DMS79 (cell line): ENCODE data around the gene PSMG3.

Source experiments
- DNase-seq: peaks from one replicate; lab custom pipeline; 2025; lab: John Stamatoyannopoulos, UW

PSMG3 gene

DNA sequence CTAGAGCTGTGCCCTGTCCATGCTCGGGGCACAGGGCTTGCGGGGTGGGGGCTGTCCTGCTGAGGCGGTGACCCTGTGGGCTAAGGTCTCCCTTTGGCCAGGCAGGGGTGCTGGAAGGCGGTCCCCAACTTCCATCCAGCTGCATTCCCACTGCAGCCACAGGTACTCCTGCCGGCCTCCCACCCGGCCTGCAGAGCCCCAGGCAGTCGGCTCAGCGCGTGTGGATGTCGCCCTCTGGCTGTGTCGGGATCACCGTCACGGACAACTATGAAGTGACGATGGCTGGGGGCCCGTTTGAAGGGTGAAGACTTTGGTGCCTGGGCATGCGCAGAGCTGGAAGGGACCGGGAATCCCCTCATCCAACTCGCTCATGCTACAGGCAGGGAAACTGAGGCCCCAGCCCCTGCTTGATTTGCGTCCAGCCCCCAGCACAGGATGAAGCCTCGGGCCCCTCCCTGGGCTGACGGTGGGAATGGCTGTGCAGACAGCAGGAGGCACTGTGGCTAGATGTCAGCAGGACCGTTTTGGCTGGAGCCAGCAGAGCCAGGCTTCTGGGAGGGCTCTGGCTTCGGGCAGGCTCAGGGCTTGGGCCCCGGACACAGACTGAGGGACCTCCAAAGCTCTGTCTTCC, 11.5 kb downstream of the PSMG3 start:
- DNase-seq = no peak

DNA sequence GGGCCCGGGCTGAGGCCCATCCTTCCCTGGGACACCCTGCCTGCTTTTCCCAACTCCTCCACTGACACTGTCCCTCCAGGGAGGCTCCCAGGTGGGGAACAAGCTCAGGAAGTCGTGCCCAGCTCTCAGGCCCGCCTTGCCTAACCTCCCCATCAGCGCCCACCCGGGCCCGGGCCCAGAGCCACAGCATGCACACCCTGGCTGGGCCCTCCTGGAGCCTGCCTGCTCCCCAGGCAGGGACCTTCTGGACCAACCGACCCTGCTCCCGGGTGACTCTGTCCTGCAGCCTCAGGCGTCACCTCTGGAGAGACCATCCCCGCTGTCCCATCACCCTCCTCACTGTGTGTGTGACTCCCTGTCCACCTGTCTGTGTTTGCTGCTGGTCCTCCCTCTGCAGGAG, 12.1 kb downstream of the PSMG3 start:
- no peak for DNase-seq

DNA sequence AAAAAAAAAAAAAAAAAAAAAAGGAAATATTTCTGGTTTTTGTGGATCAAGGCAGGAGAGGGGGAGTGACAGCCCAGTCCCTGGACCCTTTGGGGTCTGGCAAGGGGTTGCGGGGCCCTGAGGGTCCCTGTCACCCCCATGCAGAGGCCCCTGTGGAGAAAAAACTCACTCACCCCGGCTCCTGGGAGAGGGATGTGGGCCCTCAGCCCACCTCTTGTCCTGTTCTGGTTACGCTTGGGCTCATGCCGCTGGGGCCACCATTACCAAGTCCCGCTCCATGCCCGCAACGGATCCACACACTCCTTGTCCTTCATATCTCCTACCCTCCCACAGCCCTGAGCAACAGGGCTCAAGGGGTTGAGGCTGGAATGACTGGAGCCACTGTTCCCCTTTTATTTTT, 12.8 kb downstream of the PSMG3 start:
- DNase-seq = no peak

DNA sequence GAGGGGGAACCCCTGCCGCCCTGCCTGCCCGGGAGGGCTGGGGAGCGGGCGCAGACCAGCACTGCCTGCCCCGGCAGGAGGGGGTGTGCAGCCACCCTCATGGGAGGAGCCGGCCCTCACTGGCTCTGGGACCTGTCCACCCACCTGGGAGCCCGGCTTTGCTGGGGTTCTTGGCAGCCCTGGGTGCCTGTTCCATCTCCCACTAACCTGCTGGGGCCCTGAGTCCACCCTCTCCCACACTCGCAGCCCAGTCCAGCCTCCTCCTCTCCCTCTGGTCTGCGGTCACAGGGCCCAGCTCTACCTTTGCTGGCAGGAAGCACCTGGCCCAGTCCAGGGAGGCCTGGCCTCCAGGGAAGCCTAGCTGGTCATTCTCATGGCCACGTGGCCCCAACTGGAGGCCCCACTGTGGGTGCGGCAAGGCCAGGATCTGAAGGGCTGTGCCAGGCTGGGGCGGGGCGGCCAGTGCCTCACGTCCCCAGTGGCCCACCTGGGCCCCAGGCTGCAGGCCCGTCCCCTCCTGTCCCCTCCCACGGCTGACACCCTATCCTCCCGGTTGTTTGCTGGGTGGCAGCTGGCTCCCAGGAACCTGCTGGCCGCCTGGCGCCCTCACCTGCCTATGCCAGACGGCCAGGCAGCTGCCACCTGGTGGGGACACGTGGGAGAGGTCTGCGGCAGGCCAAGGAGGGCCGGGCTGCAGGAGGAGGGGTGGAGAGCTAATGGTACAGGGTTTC, 13.9 kb downstream of the PSMG3 start, which contains the start of gene TMEM184A:
TMEM184A (minus strand) TSS at position 393 of the 731 bp plus-strand sequence. CDS start 721 bp downstream, outside the sequence.
- peak; percentile 85 for DNase-seq

DNA sequence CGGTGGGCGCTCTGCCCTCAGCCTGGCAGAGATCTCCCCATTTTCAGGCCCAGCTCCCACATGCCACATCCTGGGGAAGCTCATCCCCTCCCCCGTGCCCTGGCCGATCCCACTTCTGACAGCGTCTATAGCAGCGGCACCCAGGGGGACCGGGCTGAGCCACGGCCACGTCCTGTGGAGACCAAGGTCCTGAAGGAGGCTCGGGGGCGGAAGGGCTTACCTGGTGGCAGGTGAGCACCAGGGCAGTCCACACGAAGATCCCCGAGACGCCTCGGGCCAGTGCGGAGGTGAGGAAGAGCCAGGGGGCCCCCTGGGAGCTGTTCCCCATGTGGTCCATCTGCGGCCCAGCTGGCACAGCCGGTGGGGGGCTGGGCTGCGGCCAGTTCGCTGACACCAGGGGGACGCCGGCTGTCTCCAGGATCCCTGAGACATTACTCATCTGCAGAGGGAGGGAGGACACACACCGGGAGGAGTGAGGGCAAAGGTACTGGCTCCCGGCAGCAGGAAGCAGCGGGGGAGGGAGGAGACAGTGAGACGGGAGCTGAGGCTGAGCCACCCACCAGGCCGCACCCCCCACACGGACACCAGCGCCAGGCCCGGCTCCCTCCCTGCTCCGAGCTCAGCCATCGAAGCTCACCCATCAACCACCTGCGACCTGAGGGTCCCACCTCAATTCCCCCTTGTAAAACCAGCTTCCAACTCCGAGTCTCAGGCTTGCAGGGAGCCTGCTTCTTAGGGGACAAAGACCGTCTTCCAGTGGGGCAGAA, 14.6 kb downstream of the PSMG3 start:
- no peak for DNase-seq

DNA sequence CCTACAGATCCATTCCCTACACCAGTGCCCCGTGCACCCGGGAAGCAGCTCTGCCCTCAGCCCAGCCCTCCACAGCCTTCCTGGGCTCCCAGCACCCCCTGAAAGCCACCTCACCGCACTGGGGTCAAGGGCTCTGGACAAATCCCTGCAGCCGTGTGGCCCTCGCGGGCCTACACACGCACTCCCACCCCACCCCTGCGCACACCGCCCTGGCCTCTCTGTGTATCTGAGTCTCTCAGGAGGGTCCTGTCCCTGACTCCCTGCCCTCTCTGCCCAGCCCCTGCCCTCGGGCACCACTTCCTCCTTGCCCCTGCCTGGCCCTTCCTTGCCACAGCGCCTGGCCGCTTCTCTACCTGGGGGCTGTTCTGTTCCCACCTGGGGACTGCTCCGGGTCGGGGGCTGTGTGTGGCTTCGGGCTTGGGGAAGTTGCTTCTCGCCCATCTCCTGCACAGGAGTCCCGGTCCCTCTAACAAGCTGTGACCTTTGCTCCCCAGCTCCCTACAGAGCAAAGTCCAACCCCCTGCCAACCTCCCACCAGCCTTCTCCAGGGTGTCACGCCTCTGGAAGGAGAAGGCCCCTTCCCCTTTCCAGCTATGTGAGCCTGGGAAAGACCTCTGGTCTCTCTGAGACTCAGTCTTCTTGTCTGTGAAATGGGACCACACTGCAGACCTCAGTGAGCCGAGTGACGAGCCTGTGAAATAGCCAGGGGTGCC, 15.3 kb downstream of the PSMG3 start:
- no peak for DNase-seq

DNA sequence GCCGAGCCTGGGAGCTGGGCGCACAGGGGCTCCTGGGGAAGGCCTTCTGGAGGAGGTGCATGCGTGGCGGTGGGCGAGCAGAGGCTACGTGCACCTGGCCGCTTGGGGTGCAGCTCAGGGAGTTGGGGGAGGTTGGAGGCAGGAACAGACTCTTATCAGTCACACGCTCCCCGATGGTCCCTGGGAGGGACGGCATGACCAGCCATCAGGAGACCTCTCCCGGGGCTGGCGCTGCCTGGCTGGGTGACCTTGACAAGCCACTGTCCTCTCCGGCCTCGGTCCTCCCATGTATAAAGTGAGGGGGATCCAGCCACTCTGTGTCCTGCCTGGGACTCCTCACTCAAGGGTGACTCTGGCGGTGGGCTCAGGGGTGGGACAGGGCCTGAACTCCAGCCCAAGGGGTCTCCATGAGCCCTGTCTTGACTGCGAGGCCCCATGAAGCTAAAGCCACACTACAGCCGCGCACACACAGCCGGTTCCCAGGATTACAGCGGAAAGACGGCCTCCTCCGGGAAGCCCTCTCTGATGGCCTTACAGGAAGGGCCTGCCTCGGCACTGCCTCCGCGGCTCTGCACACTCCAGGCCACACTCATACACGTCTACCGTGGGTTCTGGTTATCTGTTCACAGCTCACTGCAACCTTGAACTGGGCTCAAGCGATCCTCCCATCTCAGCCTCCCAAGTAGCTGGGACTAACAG, 16.2 kb downstream of the PSMG3 start:
- DNase-seq = no peak

DNA sequence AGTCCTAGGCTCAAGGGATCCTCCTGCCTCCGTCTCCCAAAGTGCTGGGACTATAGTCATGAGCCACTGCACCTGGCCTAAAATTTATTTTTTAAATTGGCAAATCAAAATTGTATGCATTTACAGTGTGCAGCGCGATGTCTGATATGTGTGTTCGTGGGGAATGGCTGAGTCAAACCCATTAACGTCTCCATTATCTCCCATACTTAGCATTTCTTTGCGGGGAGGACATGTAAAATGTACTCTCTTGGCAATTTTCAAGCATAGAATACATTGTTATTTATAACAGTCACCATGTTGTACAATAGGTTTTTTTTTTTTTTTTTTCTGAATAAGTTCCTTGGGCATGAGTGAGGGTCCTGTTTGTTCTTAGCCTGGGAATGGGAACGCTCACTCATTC, 17.6 kb downstream of the PSMG3 start:
- DNase-seq = no peak

DNA sequence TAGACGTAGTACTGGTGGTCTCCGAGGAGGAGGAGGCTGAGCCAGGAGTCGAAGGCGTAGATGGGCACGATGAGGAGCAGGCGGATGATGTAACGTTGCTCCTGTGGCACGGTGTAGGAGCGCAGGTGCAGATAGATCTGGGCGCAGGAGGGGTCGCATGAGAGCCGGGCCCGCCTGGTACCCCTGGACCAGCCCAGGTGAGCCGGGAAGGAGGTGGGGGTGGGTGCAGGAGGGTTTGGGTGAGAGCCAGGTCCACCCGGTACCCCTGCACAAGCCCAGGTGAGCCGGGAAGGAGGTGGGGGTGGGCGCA, 19.0 kb downstream of the PSMG3 start:
- DNase-seq = no peak

DNA sequence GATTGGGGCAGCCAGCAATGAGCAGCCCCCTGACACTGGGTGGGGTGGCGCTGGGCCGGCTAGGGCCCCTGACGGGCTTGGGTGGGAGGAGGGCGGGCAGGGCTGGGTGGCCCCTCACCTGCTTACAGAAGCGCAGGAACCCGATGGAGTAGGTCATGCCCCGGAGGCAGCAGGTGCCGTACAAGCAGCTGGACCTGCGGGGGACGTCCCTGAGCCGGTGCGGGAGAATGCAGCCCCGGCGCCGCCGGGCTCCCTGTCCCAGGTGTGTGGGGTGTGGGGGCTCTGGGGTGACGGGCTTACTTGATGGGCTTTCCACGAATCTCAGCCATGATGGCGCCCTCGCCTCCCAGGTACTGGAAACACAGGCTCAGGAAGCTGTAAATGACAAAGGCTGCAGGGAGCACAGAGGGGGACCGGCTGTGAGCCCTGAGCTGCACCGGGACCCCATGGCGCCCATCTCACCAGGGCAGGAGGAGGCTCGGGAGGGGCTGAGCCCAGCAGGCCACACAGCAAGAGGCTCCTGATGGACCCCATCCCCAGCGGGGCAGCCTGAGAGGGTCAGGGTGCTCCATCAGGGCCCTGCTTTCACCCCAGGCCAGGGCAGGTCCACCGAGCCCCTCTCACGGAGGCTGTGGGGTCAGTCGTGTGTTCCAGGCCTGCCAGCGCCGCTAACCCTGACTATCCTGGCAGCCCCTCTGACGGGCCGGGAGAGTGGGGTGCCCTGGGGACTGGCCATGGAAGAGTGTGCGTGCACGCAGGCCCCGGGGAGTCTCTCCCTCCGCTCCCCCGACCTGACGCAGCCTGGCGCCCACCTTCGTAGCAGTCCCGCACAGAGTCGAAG, 19.6 kb downstream of the PSMG3 start:
- DNase-seq = no peak

DNA sequence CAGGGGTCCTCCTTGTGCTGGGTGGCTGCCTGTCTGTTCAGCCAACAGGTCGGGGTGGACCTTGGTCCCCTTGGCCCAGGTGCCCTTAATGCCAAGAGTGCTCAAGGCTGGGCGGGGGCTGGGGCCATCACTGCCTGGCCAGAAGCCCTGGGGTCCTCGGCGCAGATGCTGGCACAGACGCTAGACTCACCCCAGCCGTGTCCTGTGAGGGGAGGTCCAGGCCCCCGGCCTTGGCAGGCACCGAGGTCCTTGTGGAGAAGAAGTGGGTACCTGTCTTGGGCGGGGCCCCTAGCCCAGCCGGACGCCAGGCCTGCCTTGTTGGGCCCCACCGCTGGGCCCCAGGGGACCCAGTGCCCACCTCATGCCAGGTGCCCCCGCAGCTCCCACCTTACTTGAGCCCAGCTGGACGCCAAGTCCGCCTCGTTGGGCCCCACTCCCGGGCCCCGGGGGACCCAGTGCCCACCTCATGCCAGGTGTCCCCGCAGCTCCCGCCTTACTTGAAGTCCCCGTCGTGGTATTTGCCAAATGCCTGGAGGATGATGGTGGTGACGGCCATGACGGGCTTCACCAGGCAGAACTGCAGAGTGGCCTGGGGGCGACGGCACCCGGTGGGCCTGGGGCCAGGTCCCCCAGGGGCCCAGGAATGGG, 20.4 kb downstream of the PSMG3 start:
- DNase-seq = no peak

DNA sequence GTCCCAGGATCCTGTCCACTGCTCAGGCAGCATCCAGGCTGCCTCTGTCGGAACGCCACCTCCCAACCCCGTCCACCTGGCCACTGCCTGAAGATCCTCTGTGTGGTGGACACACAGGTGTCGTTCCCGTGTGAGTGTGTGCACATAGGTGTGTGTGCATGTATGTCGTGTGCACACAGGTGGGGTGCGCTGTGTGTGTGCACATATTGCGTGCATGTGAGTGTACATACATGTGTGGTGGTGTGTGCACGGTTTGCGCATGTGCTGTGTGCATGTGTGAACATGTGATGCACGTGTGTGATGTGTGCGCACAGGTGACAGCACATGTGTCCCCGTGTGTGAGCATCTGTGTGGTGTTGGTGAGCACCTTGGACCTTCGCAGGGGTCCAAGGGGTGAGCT, 20.9 kb downstream of the PSMG3 start:
- no peak for DNase-seq

DNA sequence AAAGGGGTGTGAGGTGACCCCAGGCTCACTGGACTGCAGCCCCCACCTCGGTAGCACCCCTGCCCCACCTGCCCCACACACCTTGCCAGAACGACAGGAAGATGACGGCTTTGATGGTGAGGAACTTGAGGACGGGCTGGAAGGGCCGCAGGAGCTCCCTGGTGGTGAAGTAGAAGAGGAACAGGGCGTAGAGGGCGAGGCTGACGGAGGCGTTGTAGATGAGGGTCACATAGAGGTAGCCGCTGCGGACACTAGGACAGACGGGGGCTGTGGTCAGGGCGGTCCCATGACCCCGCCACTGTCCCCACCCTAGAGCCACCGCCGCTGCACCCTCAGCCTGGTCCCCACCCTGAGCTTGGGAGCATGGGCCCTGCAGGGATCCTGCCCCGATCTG, 21.4 kb downstream of the PSMG3 start:
- DNase-seq = no peak

DNA sequence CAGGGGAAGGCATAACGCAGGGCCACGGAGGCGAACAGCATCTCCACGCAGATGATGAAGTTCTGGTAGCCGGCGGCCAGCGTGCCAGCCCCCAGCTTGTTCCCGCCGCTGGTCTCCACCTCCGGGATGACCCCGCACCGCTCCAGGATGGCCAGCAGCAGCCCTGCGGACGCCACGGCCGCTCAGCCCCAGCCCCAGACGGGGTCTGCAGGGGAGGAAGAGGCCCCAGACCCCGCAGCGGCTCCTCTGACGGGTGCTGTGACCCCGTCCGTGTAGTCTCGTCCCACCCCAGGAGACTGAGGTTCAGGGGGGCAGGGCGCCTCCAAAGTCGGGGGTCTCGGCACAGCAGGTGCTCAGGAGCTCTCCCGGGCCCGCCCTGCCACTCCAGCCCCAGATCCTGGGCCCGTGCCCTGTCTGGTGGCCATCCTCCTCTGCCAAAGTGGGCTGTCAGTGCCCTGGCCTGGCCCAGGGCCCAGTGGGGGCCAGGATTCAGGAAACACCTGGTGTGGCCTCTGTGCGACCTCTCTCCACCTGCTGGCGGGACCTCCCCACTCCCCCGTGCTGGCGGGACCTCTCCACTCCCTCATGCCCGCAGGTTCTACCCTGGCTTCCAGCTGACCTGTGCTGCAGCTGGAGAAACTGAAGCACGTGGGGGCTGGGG, 21.9 kb downstream of the PSMG3 start:
- DNase-seq = no peak

DNA sequence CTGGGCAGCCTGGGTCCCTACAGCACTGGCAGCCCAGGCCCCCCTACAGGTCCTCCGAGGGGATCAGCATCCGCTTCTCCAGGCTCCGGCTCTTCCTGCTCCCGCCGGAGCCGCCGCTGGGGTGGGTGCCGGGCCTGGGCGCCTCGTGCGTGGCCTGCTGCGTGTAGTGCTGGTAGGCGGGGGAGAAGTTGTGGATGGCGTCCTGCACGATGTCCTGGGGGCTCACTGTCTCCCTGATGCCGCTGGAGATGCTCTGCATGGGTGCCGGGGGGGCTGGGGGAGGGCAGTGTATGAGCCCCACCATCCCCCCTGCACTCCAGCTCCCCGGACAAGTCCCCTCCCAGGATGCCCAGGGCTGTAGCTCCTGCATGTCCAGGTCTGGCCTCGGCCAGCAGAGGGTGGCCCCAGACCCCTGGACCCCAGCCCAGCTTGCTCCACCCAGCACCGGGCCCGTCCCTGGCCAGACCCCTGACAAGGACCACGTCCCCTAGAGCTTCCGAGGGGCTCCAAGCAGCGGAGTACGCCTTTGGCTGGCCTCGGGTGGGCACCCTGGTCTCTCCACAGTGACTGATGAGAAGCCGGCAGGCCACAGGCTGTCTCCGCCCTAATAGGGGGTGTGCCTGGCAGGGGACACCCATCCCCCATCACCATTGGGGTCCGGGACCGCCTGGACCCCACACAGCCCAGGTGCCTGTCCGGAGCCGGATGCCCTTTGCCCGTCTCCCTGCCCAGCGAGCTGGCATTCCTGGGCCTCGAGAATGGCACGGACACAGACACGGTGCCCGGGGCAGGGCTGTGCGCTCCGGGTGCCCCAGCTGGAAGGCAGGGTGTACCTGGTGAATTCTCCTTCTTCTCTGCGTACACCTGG, 22.7 kb downstream of the PSMG3 start:
- no peak for DNase-seq

DNA sequence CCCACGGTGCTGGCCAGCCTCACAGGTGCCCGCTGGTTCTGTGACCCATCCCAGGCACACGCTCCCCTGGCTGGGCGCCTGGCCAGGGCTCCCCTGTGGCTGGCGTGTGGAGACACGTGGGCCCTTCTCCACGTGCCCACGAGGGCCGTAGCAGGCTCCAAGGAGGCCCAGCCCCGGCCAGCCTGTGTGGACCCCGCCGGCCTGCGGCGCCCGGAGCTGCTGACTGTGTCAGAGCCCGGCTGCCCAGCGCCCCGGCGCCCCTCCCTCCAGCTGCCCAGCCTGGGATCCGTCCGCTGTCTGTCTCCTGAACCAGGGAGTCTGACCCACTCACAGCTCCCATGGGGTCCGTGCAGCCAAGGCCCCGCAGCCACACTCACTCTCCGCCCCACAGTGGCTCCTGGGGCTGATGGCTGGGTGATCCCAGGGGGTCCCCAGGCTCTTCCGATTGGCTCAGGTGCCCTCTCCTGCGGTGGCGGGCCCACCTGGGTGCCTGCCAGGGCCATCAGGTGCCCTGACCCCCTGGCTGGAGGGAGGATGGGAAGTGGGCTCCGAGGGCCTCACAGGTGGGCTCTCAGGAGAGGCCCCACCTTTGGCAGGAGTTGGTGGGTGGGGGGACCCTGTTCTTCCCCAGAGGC, 23.4 kb downstream of the PSMG3 start:
- DNase-seq = no peak

DNA sequence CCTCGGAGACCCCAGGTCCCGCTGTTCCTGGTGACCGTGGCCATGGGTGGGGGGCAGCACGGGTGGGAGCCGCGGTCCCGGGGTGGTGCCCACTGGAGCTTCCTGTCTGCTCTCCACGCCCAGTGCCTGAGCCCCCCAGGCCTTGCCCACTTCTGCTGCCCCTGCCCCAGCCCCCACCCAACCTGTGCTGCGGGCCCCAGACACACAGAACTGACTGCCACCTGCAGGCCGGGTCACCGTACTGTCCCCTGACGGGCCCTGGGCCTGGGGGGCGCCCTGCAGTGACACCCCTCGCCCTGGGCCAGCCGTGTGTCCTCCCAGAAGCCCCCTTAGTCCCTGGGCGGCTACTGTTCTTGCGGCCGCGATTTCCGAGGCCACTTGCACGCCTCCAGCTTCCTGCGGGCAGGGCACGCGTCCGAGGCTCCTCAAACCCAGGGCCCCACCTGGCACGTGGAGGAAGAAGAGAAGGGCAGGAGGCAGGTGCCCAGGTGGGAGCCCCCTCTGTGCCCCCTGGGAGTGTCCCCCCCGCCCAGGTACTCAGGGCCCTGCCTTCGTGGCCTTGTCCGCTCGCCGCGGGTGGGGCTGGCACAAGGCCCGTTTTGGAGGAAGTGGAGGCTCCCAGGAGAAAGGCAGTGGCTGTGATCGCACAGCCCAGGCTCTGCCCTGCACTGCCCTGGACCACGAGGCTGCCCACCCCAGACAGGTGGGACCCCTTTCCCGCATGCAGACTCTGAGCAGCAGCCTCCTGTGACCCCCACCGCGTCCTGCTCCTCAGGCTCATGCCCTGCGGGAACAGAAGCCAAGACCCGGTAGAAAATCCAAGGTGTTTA, 24.2 kb downstream of the PSMG3 start:
- no peak for DNase-seq
